K562 (cell line): ENCODE data around the gene G2E3. TPM values are rescaled to one million over a fixed set of nuclear protein-coding genes. Genes with fewer than 3 reads are reported as not detected.

Experiments
- ATAC-seq: fragments of 200-7000 bp; cut with Tn5 transposase; 3 replicates; pipeline ENCODE4 v1.9.1; 2020; ENCODE audit warnings: moderate library complexity
- BruUV-seq: library from RNA; stranded (reverse); fragments of 400-500 nt; replicated peaks from 2 replicates; lab custom pipeline; 2021; lab: Mats Ljungman, UMichigan
- CTCF ChIA-PET: fragments of 300-600 bp; formaldehyde crosslinking; extraction: SDS; loops from one replicate; lab custom pipeline; 2021; ENCODE audit warnings: low intra/inter-chr PET ratio; lab: Yijun Ruan, JAX
- POLR2A ChIA-PET: fragments of 300-600, 350-650 bp; sonication (Branson Sonifier 250); formaldehyde crosslinking; extraction: SDS; loops from one replicate; lab custom pipeline; 2021; ENCODE audit warnings: antibody characterized with exemption, inconsistent platforms; lab: Yijun Ruan, JAX
- DNase-seq, 4 experiments: peaks; one replicate each; pipeline versions ENCODE4 v3.0.0 to v3.0.0-alpha.2; 2011 to 2018; ENCODE audit warnings: low spot score in 3 of 4, mixed read lengths in 3 of 4; ENCODE audit errors: extremely low read depth in 1 of 4
- FAIRE-seq: peaks from 2 replicates; lab custom pipeline; 2011; peaks lifted over from hg19 to GRCh38; lab: Jason Lieb, UNC
- H2AFZ ChIP-seq: 2 replicates; pipeline ENCODE4 v1.6.0; 2011; ENCODE audit warnings: low read depth, low read length, control low read depth, inconsistent platforms
- H3K27ac ChIP-seq: fragments of 200-600 bp; 3 replicates; pipeline ENCODE4 v1.8.0; 2011; ENCODE audit warnings: low read depth, mild to moderate bottlenecking, control low read depth, inconsistent platforms, low read length, moderate library complexity, mixed read lengths; ENCODE audit errors: extremely low read depth
- H3K27me3 ChIP-seq, 2 experiments: fragments of 300-600 bp in 1 of 2; 2 replicates in 1 of 2; 3 replicates in 1 of 2; pipeline versions ENCODE4 v1.6.0 to v1.8.0; 2011; ENCODE audit warnings: inconsistent platforms in 2 of 2, low read length in 2 of 2, mild to moderate bottlenecking in 1 of 2, mixed read lengths in 1 of 2, moderate library complexity in 1 of 2; ENCODE audit not compliant: control insufficient read depth in 2 of 2, insufficient read depth in 2 of 2
- H3K36me3 ChIP-seq: fragments of 300-600 bp; 3 replicates; pipeline ENCODE4 v1.8.0; 2011; ENCODE audit warnings: mild to moderate bottlenecking, low read length, inconsistent platforms; ENCODE audit not compliant: control insufficient read depth, insufficient read depth
- H3K4me1 ChIP-seq, 2 experiments: fragments of 200-600 bp in 1 of 2; replicated peaks in 1 of 2; 2 replicates in 1 of 2; 3 replicates in 1 of 2; pipeline versions ENCODE4 v1.5.1 to v1.8.0; 2011; ENCODE audit warnings: inconsistent platforms in 2 of 2, low read length in 2 of 2, mild to moderate bottlenecking in 1 of 2, mixed read lengths in 1 of 2, moderate library complexity in 1 of 2; ENCODE audit not compliant: control insufficient read depth in 2 of 2, insufficient read depth in 2 of 2
- H3K4me2 ChIP-seq: 2 replicates; pipeline ENCODE4 v1.6.1; 2011; ENCODE audit warnings: low read length, control low read depth, inconsistent platforms, mixed read lengths; ENCODE audit not compliant: insufficient read depth
- H3K4me3 ChIP-seq: fragments of 200-600 bp; sonication (generic), shearing (Covaris generic); 2 replicates; pipeline ENCODE4 v1.5.1; 2016; ENCODE audit warnings: control low read depth, inconsistent platforms
- H3K79me2 ChIP-seq: fragments of 200-600 bp; 3 replicates; pipeline ENCODE4 v1.8.0; 2011; ENCODE audit warnings: low read length, inconsistent platforms; ENCODE audit not compliant: control insufficient read depth, insufficient read depth
- H3K9ac ChIP-seq, 2 experiments: 2 replicates each; pipeline versions ENCODE4 v1.6.0 to v1.6.1; 2011; ENCODE audit warnings: low read depth in 2 of 2, low read length in 2 of 2, control low read depth in 1 of 2, inconsistent platforms in 1 of 2, mild to moderate bottlenecking in 1 of 2, mixed read lengths in 1 of 2; ENCODE audit not compliant: insufficient read depth in 1 of 2
- H3K9me1 ChIP-seq: one replicate; pipeline ENCODE4 v1.6.0; 2011; ENCODE audit warnings: inconsistent platforms, mild to moderate bottlenecking, low read length, moderate library complexity; ENCODE audit not compliant: control insufficient read depth, insufficient read depth
- H3K9me3 ChIP-seq: replicated peaks from 2 replicates; pipeline ENCODE4 v1.5.1; 2011; ENCODE audit warnings: low read depth, low read length, inconsistent platforms; ENCODE audit not compliant: control insufficient read depth, insufficient read depth
- H4K20me1 ChIP-seq: replicated peaks from 2 replicates; pipeline ENCODE4 v1.6.1; 2011; ENCODE audit warnings: low read length, inconsistent platforms, mixed read lengths; ENCODE audit not compliant: control insufficient read depth, insufficient read depth
- CBX2 ChIP-seq: fragments of 200-600 bp; sonication (generic); IDR thresholded peaks from one replicate; pipeline ENCODE4 v1.6.1; 2012; ENCODE audit warnings: mild to moderate bottlenecking, low read length, inconsistent platforms; ENCODE audit not compliant: insufficient read depth, poor library complexity, severe bottlenecking
- CEBPB ChIP-seq: fragments of 450-650 bp; IDR thresholded peaks from 2 replicates; pipeline ENCODE4 v1.6.1; 2016; ENCODE audit warnings: missing genetic modification characterization, missing compliant biosample characterization
- CHD2 ChIP-seq: IDR thresholded peaks from 2 replicates; pipeline ENCODE4 v1.6.1; 2011; ENCODE audit warnings: low read depth, low read length
- DMBX1 ChIP-seq: fragments of 250-450 bp; sonication (Bioruptor Pico); IDR thresholded peaks from 2 replicates; pipeline ENCODE4 v1.8.0; 2022; ENCODE audit warnings: inconsistent platforms, mild to moderate bottlenecking, moderate library complexity, borderline replicate concordance
- ETV1 ChIP-seq: fragments of 450-650 bp; conservative IDR thresholded peaks from 2 replicates; pipeline ENCODE4 v1.6.1; 2016; ENCODE audit warnings: missing genetic modification characterization, control low read depth, low read depth, missing compliant biosample characterization
- HNRNPK ChIP-seq: fragments of 200-400 bp; formaldehyde crosslinking; IDR thresholded peaks from one replicate; pipeline ENCODE4 v1.6.1; 2018; ENCODE audit warnings: mild to moderate bottlenecking, low read depth, low read length; ENCODE audit not compliant: poor library complexity, severe bottlenecking
- JUND ChIP-seq, 2 experiments: IDR thresholded peaks; 2 replicates in 1 of 2; 3 replicates in 1 of 2; pipeline ENCODE4 v1.6.1; 2011; ENCODE audit warnings: borderline replicate concordance in 2 of 2, low read depth in 2 of 2, low read length in 2 of 2, improper control_type of control experiment in 1 of 2, missing biosample characterization in 1 of 2, missing genetic modification characterization in 1 of 2, missing genetic modification reagents in 1 of 2
- KDM4B ChIP-seq, 2 experiments: fragments of 450-650 bp in 1 of 2; sonication (generic) in 1 of 2; IDR thresholded peaks; 2 replicates each; pipeline ENCODE4 v1.6.1; 2016 to 2017; ENCODE audit warnings: borderline replicate concordance in 2 of 2, antibody characterized with exemption in 1 of 2, low read depth in 1 of 2, mild to moderate bottlenecking in 1 of 2
- MEF2A ChIP-seq: IDR thresholded peaks from 2 replicates; pipeline ENCODE4 v1.6.1; 2011; ENCODE audit warnings: low read depth, mild to moderate bottlenecking, low read length, moderate library complexity; ENCODE audit not compliant: control insufficient read depth
- MYC ChIP-seq, 2 experiments: fragments of 250-450 bp in 1 of 2; sonication (Bioruptor Pico) in 1 of 2; IDR thresholded peaks; 2 replicates each; pipeline versions ENCODE4 v1.5.1 to v1.6.1; 2012 to 2021; ENCODE audit warnings: low read depth in 2 of 2, borderline replicate concordance in 1 of 2, improper control_type of control experiment in 1 of 2, low read length in 1 of 2, mild to moderate bottlenecking in 1 of 2, moderate library complexity in 1 of 2
- NFIX ChIP-seq: fragments of 250-450 bp; sonication (Bioruptor Pico); IDR thresholded peaks from 2 replicates; pipeline ENCODE4 v1.4.0; 2020; ENCODE audit warnings: low read depth, mild to moderate bottlenecking, moderate library complexity
- RBM17 ChIP-seq: fragments of 200-400 bp; formaldehyde crosslinking; IDR thresholded peaks from 2 replicates; pipeline ENCODE4 v1.6.1; 2017; ENCODE audit warnings: low read depth, mild to moderate bottlenecking, low read length, borderline replicate concordance
- YY1 ChIP-seq, 3 experiments: IDR thresholded peaks; 2 replicates each; pipeline ENCODE4 v1.6.1; 2011; ENCODE audit warnings: low read length in 2 of 3, mild to moderate bottlenecking in 2 of 3, moderate library complexity in 2 of 3, borderline replicate concordance in 1 of 3, control low read depth in 1 of 3, low read depth in 1 of 3; ENCODE audit not compliant: insufficient read depth in 3 of 3, insufficient replicate concordance in 2 of 3, control insufficient read depth in 1 of 3, insufficient read length in 1 of 3; ENCODE audit errors: extremely low read depth in 1 of 3
- ZC3H11A ChIP-seq: IDR thresholded peaks from 2 replicates; pipeline ENCODE4 v1.6.1; 2012; ENCODE audit warnings: low read depth, low read length, improper control_type of control experiment
- ZNF121 ChIP-seq: sonication (generic); formaldehyde crosslinking; conservative IDR thresholded peaks from 2 replicates; pipeline ENCODE4 v1.8.0; 2022; ENCODE audit warnings: missing genetic modification reagents
- ZNF347 ChIP-seq: fragments of 450-650 bp; formaldehyde crosslinking; IDR thresholded peaks from 2 replicates; pipeline ENCODE4 v1.4.0; 2020; ENCODE audit warnings: low read depth, mild to moderate bottlenecking, moderate library complexity
- ZNF41 ChIP-seq: fragments of 250-450 bp; sonication (Bioruptor Pico); conservative IDR thresholded peaks from 2 replicates; pipeline ENCODE4 v1.4.0; 2020; ENCODE audit warnings: mild to moderate bottlenecking
- WGBS: fragments of 100-300 bp; shearing (Covaris generic); methylation state at CpG from one replicate; pipeline ENCODE4 v1.1.6; 2016; ENCODE audit warnings: low coverage, mixed read lengths; ENCODE audit not compliant: insufficient coverage; ENCODE audit errors: missing lambda C conversion rate; 5-methylcytosine and 5-hydroxymethylcytosine counted together
- in situ Hi-C: fragments of 300-500 bp; cut with MboI; formaldehyde crosslinking; loops from 4 replicates; pipeline ENCODE4 v1.15.0; 2018; ENCODE audit warnings: inconsistent platforms, mixed read lengths
- intact Hi-C: fragments of 100-400 bp; cut with micrococcal nuclease; formaldehyde crosslinking; loops from 2 replicates; pipeline ENCODE4 v1.14.2; 2022
- polyA plus RNA-seq, 8 experiments: library from polyadenylated mRNA; depleted of rRNA in 4 of 8; stranded (reverse) in 5 of 8; unstranded in 3 of 8; fragments of >200 nt; fragmentation: Nextera tagmentation in 2 of 8; fragmentation: Illumina TruSeq in 1 of 8; extraction: Ambion mirVana in 2 of 8; extraction: Trizol in 1 of 8; gene quantifications; 2 replicates each; pipeline versions ENCODE4 v1.2.1 to v1.2.3, GENCODE V29; 2011 to 2014; ENCODE audit warnings: inconsistent platforms in 1 of 8, missing spikeins in 1 of 8
- total RNA-seq, 7 experiments: library from RNA; depleted of rRNA in 6 of 7; stranded (reverse); fragments of >200 nt in 6 of 7; fragmentation: Illumina TruSeq in 2 of 7; extraction: Trizol in 2 of 7; gene quantifications; 2 replicates each; pipeline versions ENCODE4 v1.2.1 to v1.2.3, GENCODE V29; 2011 to 2021; ENCODE audit warnings: low replicate concordance in 1 of 7
- TF ChIP-seq, protein P1 (sequence below): sonication (generic); formaldehyde crosslinking; IDR thresholded peaks from 2 replicates; pipeline ENCODE4 v1.5.0; 2020; ENCODE audit warnings: missing genetic modification reagents

Gene G2E3
- total and polyA plus RNA-seq, 9 of the 15 experiments (the other 6 are each of a cell fraction or from before 2014, with no cell fraction given), result 9.8 to 53.5 (median 24.7) TPM

DNA sequence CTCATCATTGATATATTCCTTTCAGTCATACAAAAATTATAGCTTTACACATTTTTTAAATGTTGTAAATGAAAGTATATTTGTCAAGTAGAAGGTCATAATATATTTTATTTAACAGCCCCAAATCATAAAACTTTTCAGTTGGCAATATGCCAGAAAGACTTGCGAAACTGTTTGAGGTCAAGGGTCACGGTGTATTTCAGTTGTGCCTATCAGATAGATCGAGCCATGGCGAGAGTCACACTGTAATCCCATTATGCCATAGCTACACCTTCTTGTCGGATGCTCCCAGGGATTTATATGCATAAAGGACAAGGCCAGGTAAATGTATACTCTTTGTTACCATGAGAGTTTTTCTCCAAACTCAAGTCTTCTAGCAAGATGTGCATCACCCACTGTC, 26.7 kb upstream of the G2E3 start:
- no peak overlapping the region for H3K4me2 ChIP-seq
- ATAC-seq (no peak), FAIRE-seq (no peak), DNase-seq (peak in 3 of 4 experiments; percentile 8 to 11 (median 10))
- no TSS peak for BruUV-seq
- no peak overlapping the region for H3K4me3 ChIP-seq
- WGBS, result 4% methylated on average over 5 of the region's 5 CpGs
- H3K4me1 ChIP-seq, result no peaks in the 10 kb centered on the region
- no peaks in the 10 kb centered on the region for H3K79me2 ChIP-seq
- H4K20me1 ChIP-seq, result no peaks in the 10 kb centered on the region
- H3K27ac ChIP-seq, result no peak overlapping the region
- ChIA-PET CTCF (no interaction called here), POLR2A (no interaction called here)
- H3K36me3 ChIP-seq, result no peaks in the 10 kb centered on the region
- no peaks in the 10 kb centered on the region for H3K27me3 ChIP-seq
- in situ Hi-C loops, result no loop called here
- no peaks in the 10 kb centered on the region for H3K9me1 ChIP-seq
- no peaks in the 10 kb centered on the region for H3K9me3 ChIP-seq
- H3K9ac ChIP-seq, result no peak overlapping the region
- no peak overlapping the region for H2AFZ ChIP-seq
- intact Hi-C loops, result no loop called here
- TF ChIP-seq MEF2A (no peak), YY1 (IDR thresholded peaks at IDR 0.05; ENCODE audit: borderline replicate concordance in 1 of 3, control insufficient read depth in 1 of 3, extremely low read depth in 1 of 3, insufficient read depth in 3 of 3, insufficient read length in 1 of 3, insufficient replicate concordance in 2 of 3, low read depth in 1 of 3, low read length in 2 of 3) (no peak), ZC3H11A (no peak), CBX2 (no peak), ETV1 (tag) (no peak), CEBPB (peak; percentile 92), HNRNPK (no peak), ZNF121 (CRISPR knock-in tag) (no peak), KDM4B (IDR thresholded peaks at IDR 0.05; ENCODE audit: borderline replicate concordance in 2 of 2, low read depth in 1 of 2) (no peak), ZNF347 (no peak), MYC (IDR thresholded peaks at IDR 0.05; ENCODE audit: low read depth, low read length) (no peak), MYC (CRISPR knock-in tag; IDR thresholded peaks at IDR 0.05; ENCODE audit: borderline replicate concordance, low read depth) (no peak), ZNF41 (no peak), RBM17 (no peak), CHD2 (no peak), JUND (IDR thresholded peaks at IDR 0.05; ENCODE audit: borderline replicate concordance, low read depth, low read length) (no peak), JUND (tag; IDR thresholded peaks at IDR 0.05; ENCODE audit: borderline replicate concordance, low read depth, low read length) (no peak), NFIX (CRISPR knock-in tag) (peak; percentile 91), DMBX1 (CRISPR knock-in tag) (no peak)
- TF ChIP-seq, protein P1, sequence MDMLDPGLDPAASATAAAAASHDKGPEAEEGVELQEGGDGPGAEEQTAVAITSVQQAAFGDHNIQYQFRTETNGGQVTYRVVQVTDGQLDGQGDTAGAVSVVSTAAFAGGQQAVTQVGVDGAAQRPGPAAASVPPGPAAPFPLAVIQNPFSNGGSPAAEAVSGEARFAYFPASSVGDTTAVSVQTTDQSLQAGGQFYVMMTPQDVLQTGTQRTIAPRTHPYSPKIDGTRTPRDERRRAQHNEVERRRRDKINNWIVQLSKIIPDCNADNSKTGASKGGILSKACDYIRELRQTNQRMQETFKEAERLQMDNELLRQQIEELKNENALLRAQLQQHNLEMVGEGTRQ (CRISPR knock-in tag), result no peak
